ENCODE measurements around the gene PMM2.
"Not testable (repeated sequence)": the region's sequence is repeated elsewhere in the genome, so short reads cannot be mapped to it uniquely, and the experiment has no call there.

Gene PMM2

GRCh38 chr16:8796469-8797363, 923 bp upstream of the PMM2 start:
- no peak for DNase-seq
- H3K4me3 ChIP-seq, result peak overlapping the region; percentile 94 to 98
- TF ChIP-seq CTCF (IDR thresholded peaks at IDR 0.05), result no peak
- peak overlapping the region; percentile 83 to 86 for H3K27ac ChIP-seq
- intact Hi-C loops (cut with DNase I; ENCODE audit: low total_unique reads), result loop anchor here (5.0 to 10.0 kb wide), 2 partner anchors 71 to 122 kb away; partner anchors contain the start of genes ABAT and CARHSP1
- H3K4me1 ChIP-seq, result peaks cover 0 to 62% (median 30%) of the 10 kb centered on the region in 4 donors
- H3K9me3 ChIP-seq, result no peaks in the 10 kb centered on the region
- no peaks in the 10 kb centered on the region for H3K27me3 ChIP-seq
- H3K36me3 ChIP-seq, result peaks cover 2 to 7% (median 6%) of the 10 kb centered on the region in 3 donors

- Histone ChIP-seq H3K36me3 (peaks cover 15 to 21% (median 20%) of the 10 kb centered on the region in 3 donors), H3K9me3 (no peaks in the 10 kb centered on the region), H3K4me3 (peak overlapping the region; percentile 94 to 98), H3K27me3 (no peaks in the 10 kb centered on the region), H3K27ac (peak overlapping the region; percentile 83 to 86), H3K4me1 (peaks cover 0 to 61% (median 30%) of the 10 kb centered on the region in 4 donors)
- no peak for DNase-seq
- no peak for TF ChIP-seq CTCF (IDR thresholded peaks at IDR 0.05)
- intact Hi-C loops (cut with DNase I; ENCODE audit: low total_unique reads), result loop anchor here (5.0 to 10.0 kb wide), 2 partner anchors 69 to 123 kb away; partner anchors contain the start of genes ABAT and CARHSP1
These were observed 512 bp downstream of the PMM2 start for GRCh38 chr16:8798174-8798527.

GRCh38 chr16:8798535-8799157, 1.0 kb downstream of the PMM2 start:
- no peak for DNase-seq
- no peak for TF ChIP-seq CTCF (IDR thresholded peaks at IDR 0.05)
- H3K9me3 ChIP-seq, result no peaks in the 10 kb centered on the region
- peaks cover 20 to 26% (median 24%) of the 10 kb centered on the region in 3 donors for H3K36me3 ChIP-seq
- intact Hi-C loops (cut with DNase I; ENCODE audit: low total_unique reads), result loop anchor here (5.0 to 10.0 kb wide), 2 partner anchors 69 to 124 kb away; partner anchors contain the start of genes ABAT and CARHSP1
- H3K4me1 ChIP-seq, result peaks cover 0 to 56% (median 30%) of the 10 kb centered on the region in 4 donors
- no peaks in the 10 kb centered on the region for H3K27me3 ChIP-seq
- H3K4me3 ChIP-seq, result peak overlapping the region; percentile 94 to 98
- peak overlapping the region; percentile 83 to 86 for H3K27ac ChIP-seq

- intact Hi-C loops (cut with DNase I; ENCODE audit: low total_unique reads), result loop anchor here (10.0 kb wide), 1 partner anchor 163 kb away; the partner anchor contains the start of gene USP7
- Histone ChIP-seq H3K27me3 (no peaks in the 10 kb centered on the region), H3K27ac (no peak overlapping the region), H3K4me1 (peaks cover 0 to 37% (median 24%) of the 10 kb centered on the region in 4 donors), H3K36me3 (peaks cover 31 to 50% (median 48%) of the 10 kb centered on the region in 3 donors), H3K4me3 (no peak overlapping the region), H3K9me3 (no peaks in the 10 kb centered on the region)
- no peak for TF ChIP-seq CTCF (IDR thresholded peaks at IDR 0.05)
- no peak for DNase-seq
These were observed 4.1 kb downstream of the PMM2 start for GRCh38 chr16:8801701-8802100.

GRCh38 chr16:8803733-8804132, 6.1 kb downstream of the PMM2 start:
- DNase-seq, H3K4me3 ChIP-seq, H3K9me3 ChIP-seq, H3K27ac ChIP-seq, H3K27me3 ChIP-seq: not testable (repeated sequence)
- Histone ChIP-seq H3K36me3 (peaks cover 51 to 70% (median 69%) of the 10 kb centered on the region in 3 donors), H3K4me1 (peaks cover 0 to 25% (median 18%) of the 10 kb centered on the region in 4 donors)
- intact Hi-C loops (cut with DNase I; ENCODE audit: low total_unique reads), result loop anchor here (10.0 kb wide), 1 partner anchor 161 kb away; the partner anchor contains the start of gene USP7
